MM.1S (cell line): Measurements from ENCODE around the gene TWIST1.

ENCODE experiments used
- DNase-seq: peaks from one replicate; pipeline ENCODE4 v3.0.0-alpha.2; 2015
- H2AFZ ChIP-seq: fragments of 300-600 bp; sonication (generic); 2 replicates; pipeline ENCODE4 v1.6.0; 2016; ENCODE audit warnings: antibody characterized with exemption, low read length
- H3F3A ChIP-seq: fragments of 300-600 bp; sonication (generic); 2 replicates; pipeline ENCODE4 v1.6.1; 2016; ENCODE audit warnings: mild to moderate bottlenecking, antibody characterized with exemption, low read length, moderate library complexity, mixed read lengths; ENCODE audit not compliant: insufficient read depth
- H3K27ac ChIP-seq: fragments of 300-600 bp; sonication (generic); 2 replicates; pipeline ENCODE4 v1.5.1; 2016; ENCODE audit warnings: mild to moderate bottlenecking, low read length
- H3K27me3 ChIP-seq: fragments of 300-600 bp; sonication (generic); replicated peaks from 2 replicates; pipeline ENCODE4 v1.6.0; 2016; ENCODE audit warnings: low read length; ENCODE audit not compliant: insufficient read depth
- H3K36me3 ChIP-seq: fragments of 300-600 bp; sonication (generic); replicated peaks from 2 replicates; pipeline ENCODE4 v1.6.1; 2016; ENCODE audit warnings: mild to moderate bottlenecking, low read length, mixed read lengths; ENCODE audit not compliant: insufficient read depth
- H3K4me1 ChIP-seq: fragments of 300-600 bp; sonication (generic); 2 replicates; pipeline ENCODE4 v1.6.1; 2016; ENCODE audit warnings: low read length, mixed read lengths
- H3K4me2 ChIP-seq: fragments of 300-600 bp; sonication (generic); 2 replicates; pipeline ENCODE4 v1.6.0; 2016; ENCODE audit warnings: low read depth, low read length
- H3K4me3 ChIP-seq: fragments of 300-600 bp; sonication (generic); 2 replicates; pipeline ENCODE4 v1.5.1; 2016; ENCODE audit warnings: low read length, mixed read lengths
- H3K79me2 ChIP-seq: fragments of 300-600 bp; sonication (generic); 2 replicates; pipeline ENCODE4 v1.6.1; 2016; ENCODE audit warnings: mixed run types, low read length, mixed read lengths
- H3K9ac ChIP-seq: fragments of 300-600 bp; sonication (generic); 2 replicates; pipeline ENCODE4 v1.6.1; 2016; ENCODE audit warnings: low read length, mixed read lengths
- H3K9me2 ChIP-seq: fragments of 300-600 bp; sonication (generic); replicated peaks from 2 replicates; pipeline ENCODE4 v1.6.1; 2016; ENCODE audit warnings: mild to moderate bottlenecking, low read length, mixed read lengths; ENCODE audit not compliant: insufficient read depth
- H3K9me3 ChIP-seq: fragments of 300-600 bp; sonication (generic); replicated peaks from 2 replicates; pipeline ENCODE4 v1.6.1; 2016; ENCODE audit warnings: mild to moderate bottlenecking, low read length, mixed read lengths; ENCODE audit not compliant: insufficient read depth
- H4K20me1 ChIP-seq: fragments of 300-600 bp; sonication (generic); 2 replicates; pipeline ENCODE4 v1.6.1; 2016; ENCODE audit warnings: mild to moderate bottlenecking, low read length, moderate library complexity, mixed read lengths; ENCODE audit not compliant: insufficient read depth
- CTCF ChIP-seq: fragments of 300-600 bp; sonication (generic); IDR thresholded peaks from 2 replicates; pipeline ENCODE4 v1.5.1; 2016; ENCODE audit warnings: antibody characterized with exemption, low read length, mixed read lengths
- EZH2 ChIP-seq: fragments of 300-600 bp; sonication (generic); optimal IDR thresholded peaks from 2 replicates; pipeline ENCODE3; 2017; ENCODE audit warnings: low read depth, mild to moderate bottlenecking, antibody characterized with exemption, low read length, mixed read lengths
- EZH2phosphoT487 ChIP-seq: fragments of 300-600 bp; sonication (generic); IDR thresholded peaks from 2 replicates; pipeline ENCODE4 v1.6.1; 2018; ENCODE audit warnings: antibody characterized with exemption, low read length

The TWIST1 gene

GRCh38 chr7:19089797-19090196, 27.6 kb downstream of the TWIST1 start:
- Histone ChIP-seq H3K4me2 (no peak overlapping the region), H2AFZ (no peak overlapping the region), H3K9me2 (no peaks in the 10 kb centered on the region), H3K27ac (no peak overlapping the region), H3K4me1 (no peaks in the 10 kb centered on the region), H3K79me2 (no peaks in the 10 kb centered on the region), H3K9ac (no peak overlapping the region), H3K9me3 (no peaks in the 10 kb centered on the region), H3K36me3 (no peaks in the 10 kb centered on the region), H3K4me3 (no peak overlapping the region), H4K20me1 (no peaks in the 10 kb centered on the region), H3F3A (no peaks in the 10 kb centered on the region), H3K27me3 (no peaks in the 10 kb centered on the region)
- TF ChIP-seq CTCF = no peak
- no peak for TF ChIP-seq EZH2
- TF ChIP-seq EZH2phosphoT487 = no peak
- DNase-seq = no peak

GRCh38 chr7:19089378-19089777, 28.1 kb downstream of the TWIST1 start:
- no peak for DNase-seq
- no peak overlapping the region for H3K9ac ChIP-seq
- H3K4me1 ChIP-seq = no peaks in the 10 kb centered on the region
- no peak overlapping the region for H3K4me3 ChIP-seq
- H2AFZ ChIP-seq = no peak overlapping the region
- H3K9me2 ChIP-seq = no peaks in the 10 kb centered on the region
- TF ChIP-seq CTCF = no peak
- TF ChIP-seq EZH2 = no peak
- no peak for TF ChIP-seq EZH2phosphoT487
- H4K20me1 ChIP-seq = no peaks in the 10 kb centered on the region
- H3F3A ChIP-seq = no peaks in the 10 kb centered on the region
- H3K79me2 ChIP-seq = no peaks in the 10 kb centered on the region
- no peaks in the 10 kb centered on the region for H3K9me3 ChIP-seq
- no peaks in the 10 kb centered on the region for H3K27me3 ChIP-seq
- no peak overlapping the region for H3K4me2 ChIP-seq
- no peak overlapping the region for H3K27ac ChIP-seq
- no peaks in the 10 kb centered on the region for H3K36me3 ChIP-seq

GRCh38 chr7:19080093-19080492, 37.3 kb downstream of the TWIST1 start:
- Histone ChIP-seq H3F3A (no peaks in the 10 kb centered on the region), H3K9me3 (no peaks in the 10 kb centered on the region), H3K4me2 (no peak overlapping the region), H3K4me1 (no peaks in the 10 kb centered on the region), H4K20me1 (no peaks in the 10 kb centered on the region), H3K79me2 (no peaks in the 10 kb centered on the region), H3K36me3 (no peaks in the 10 kb centered on the region), H3K9ac (no peak overlapping the region), H3K27me3 (no peaks in the 10 kb centered on the region), H3K9me2 (no peaks in the 10 kb centered on the region), H3K27ac (no peak overlapping the region), H3K4me3 (no peak overlapping the region), H2AFZ (no peak overlapping the region)
- no peak for DNase-seq
- no peak for TF ChIP-seq EZH2phosphoT487
- TF ChIP-seq CTCF = no peak
- TF ChIP-seq EZH2 = no peak

- DNase-seq = no peak
- no peak overlapping the region for H3K9ac ChIP-seq
- no peak overlapping the region for H3K27ac ChIP-seq
- H3K79me2 ChIP-seq = no peaks in the 10 kb centered on the region
- no peaks in the 10 kb centered on the region for H3F3A ChIP-seq
- no peak overlapping the region for H2AFZ ChIP-seq
- H3K4me3 ChIP-seq = no peak overlapping the region
- no peaks in the 10 kb centered on the region for H3K36me3 ChIP-seq
- TF ChIP-seq CTCF (no peak), EZH2phosphoT487 (no peak), EZH2 (no peak)
- H3K4me2 ChIP-seq = no peak overlapping the region
- H3K4me1 ChIP-seq = no peaks in the 10 kb centered on the region
- no peaks in the 10 kb centered on the region for H3K9me2 ChIP-seq
- no peaks in the 10 kb centered on the region for H4K20me1 ChIP-seq
- H3K9me3 ChIP-seq = no peaks in the 10 kb centered on the region
- H3K27me3 ChIP-seq = no peaks in the 10 kb centered on the region
These were observed 38.4 kb downstream of the TWIST1 start for GRCh38 chr7:19079066-19079465.
